Cardiac ventricle fibroblast (primary cell): Measurements from ENCODE around the gene CCDC200. TPM values are rescaled to one million over a fixed set of nuclear protein-coding genes. Genes with fewer than 3 reads are reported as not detected.

Experiments used
- total RNA-seq: library from RNA; depleted of rRNA; stranded (reverse); fragments of >200 nt; gene quantifications from 2 replicates; pipeline ENCODE4 v1.2.3, GENCODE V29; 2015

CCDC200 gene
- total RNA-seq: not detected in 2 replicates

DNA sequence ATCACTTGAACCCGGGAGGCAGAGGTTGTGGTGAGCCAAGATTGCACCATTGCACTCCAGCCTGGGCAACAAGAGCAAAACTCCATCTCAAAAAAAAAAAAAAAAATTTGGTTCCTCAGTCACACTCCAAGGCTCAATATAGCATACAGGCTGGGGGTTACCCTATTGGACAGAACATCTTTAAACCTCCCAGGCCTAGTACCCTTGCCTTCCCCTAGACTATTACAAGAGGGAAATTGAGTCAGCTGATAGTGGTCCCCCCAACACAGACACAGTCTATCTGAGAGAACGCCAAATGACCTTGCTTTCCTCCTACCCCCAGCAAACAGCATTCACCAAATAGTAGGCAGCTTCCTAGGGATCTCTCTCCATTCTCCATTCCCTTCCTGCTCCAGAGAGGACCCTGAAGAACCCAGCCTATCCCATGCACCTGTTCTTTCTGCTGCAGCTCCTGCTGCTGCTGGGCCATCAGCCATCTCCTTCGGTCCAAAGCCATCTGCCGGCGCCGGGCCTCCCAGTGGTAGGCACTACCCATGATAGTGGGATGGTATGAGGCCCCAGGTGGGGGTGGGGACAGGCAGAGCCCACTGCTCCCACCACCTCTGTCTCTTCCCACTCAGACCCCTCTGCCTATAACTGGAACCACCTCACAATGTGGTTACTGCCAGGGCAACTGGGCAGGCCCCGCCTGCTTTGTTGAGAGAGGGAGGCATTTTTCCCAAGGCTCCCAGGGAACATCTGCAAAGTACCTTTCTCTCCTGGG is at the start of gene CCDC200:
CCDC200 (minus strand) TSS at position 604 of the 763 bp plus-strand sequence; CDS start at position 535, 69 bp downstream.

DNA sequence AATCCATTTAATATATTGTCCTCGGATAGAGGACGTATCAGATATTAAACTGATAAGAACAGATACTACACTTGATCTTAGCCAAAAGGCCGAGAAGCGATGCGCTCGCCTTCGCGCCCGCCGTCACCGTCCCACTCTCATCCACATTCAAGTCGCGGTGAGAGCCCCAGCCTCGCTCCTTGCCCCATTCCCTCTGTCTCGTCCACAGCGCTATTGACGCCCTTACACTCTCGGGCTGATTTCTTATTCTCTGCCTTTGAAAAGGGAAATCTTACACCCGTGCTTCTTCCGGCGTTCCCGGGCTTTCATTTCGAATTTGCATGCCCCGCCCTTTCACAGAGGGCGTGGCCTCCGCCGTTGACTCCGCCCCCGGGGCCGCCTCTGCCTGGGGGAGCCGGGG is 5.5 kb upstream of the CCDC200 start, which contains the start of gene RNU2-1:
RNU2-1 (minus strand) TSS at position 101 of the 400 bp plus-strand sequence.

DNA sequence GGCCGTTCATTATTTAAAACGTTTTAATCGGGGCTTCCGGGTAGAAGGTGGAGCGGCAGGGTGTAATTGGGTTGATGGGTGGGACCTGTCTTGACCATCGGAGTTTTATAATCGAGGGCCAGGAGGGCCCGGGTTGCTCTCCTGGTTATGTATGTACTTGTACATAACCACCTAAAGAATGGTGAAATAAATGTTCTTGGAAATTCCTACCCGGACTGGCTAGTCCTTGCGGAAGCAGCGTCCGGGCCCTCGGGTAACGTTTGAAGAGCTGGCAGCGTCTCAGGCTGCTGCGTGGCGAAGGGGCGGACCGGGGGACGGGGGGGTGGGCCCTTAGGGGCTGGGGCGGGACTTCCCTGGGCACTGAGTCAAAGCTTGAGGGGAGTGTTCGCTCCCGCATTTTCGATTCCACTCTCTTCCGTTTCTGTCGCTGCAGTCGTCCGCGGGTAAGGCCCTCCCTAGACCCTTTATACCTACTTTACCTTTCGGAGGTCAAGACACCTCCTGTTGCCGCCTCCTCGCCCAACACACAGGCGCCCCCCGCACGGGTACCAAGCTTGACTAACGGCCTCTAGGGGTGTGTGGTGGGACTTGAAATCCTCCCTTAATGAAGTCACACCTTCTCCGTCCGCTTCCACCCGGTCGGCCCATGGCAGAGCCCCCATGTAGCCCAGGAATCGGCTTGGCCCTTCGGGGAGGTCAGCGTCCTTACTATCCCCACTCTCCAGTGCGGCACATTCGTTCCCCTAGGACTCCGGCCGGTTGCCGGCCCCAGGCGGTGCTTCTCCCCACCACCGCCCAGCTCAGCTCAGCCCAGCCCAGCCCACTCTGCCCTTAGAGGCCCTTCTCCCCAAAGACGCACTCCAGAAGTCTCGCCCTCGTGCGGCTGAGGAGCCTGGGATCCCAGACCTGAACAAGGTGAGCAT is 16.7 kb downstream of the CCDC200 start, which contains the start of gene TMEM106A:
TMEM106A (plus strand) TSS at position 396 of the 923 bp plus-strand sequence. CDS start 1,167 bp downstream, outside the sequence.

Other genes with a start within 250 kb of the CCDC200 start
- not detected in 2 replicates for gene PTGES3L, start 248.5 kb downstream of the CCDC200 start, total RNA-seq
- 7.2 and 9.4 TPM in 2 replicates for gene RUNDC1, start 248.1 kb downstream of the CCDC200 start, total RNA-seq
- 1,508 and 1,514 TPM in 2 replicates for gene RPL27, start 230.2 kb downstream of the CCDC200 start, total RNA-seq
- 33.2 and 40.8 TPM in 2 replicates for gene IFI35, start 221.8 kb downstream of the CCDC200 start, total RNA-seq
- gene VAT1, start 206.2 kb downstream of the CCDC200 start, total RNA-seq: 154 and 167 TPM in 2 replicates
- gene RND2, start 203.4 kb downstream of the CCDC200 start, total RNA-seq: 0.19 and 0.20 TPM in 2 replicates
- gene BRCA1, start 103.3 kb downstream of the CCDC200 start, total RNA-seq: 2.4 and 3.7 TPM in 2 replicates
- 70.3 and 75.9 TPM in 2 replicates for gene NBR1, start 57.4 kb downstream of the CCDC200 start, total RNA-seq
- 1.5 and 2.0 TPM in 2 replicates for gene TMEM106A, start 16.7 kb downstream of the CCDC200 start, total RNA-seq
- gene RNU2-1, start 5.4 kb upstream of the CCDC200 start, total RNA-seq: not detected in 2 replicates
- gene ARL4D, start 170.4 kb upstream of the CCDC200 start, total RNA-seq: 13.9 and 15.4 TPM in 2 replicates